IMR-90 (cell line): Measurements from ENCODE around the gene NR1H4.
A peak's percentile ranks its signal among the peaks of the same experiment; 100 is the strongest.

Source experiments
- CTCF ChIP-seq: conservative IDR thresholded peaks from 2 replicates; pipeline ENCODE4 v1.5.1; 2012; ENCODE audit warnings: mild to moderate bottlenecking, low read depth, low read length, improper control_type of control experiment
- POLR2A ChIP-seq: IDR thresholded peaks from 2 replicates; pipeline ENCODE4 v1.6.1; 2012; ENCODE audit warnings: mild to moderate bottlenecking, low read depth, low read length
- RAD21 ChIP-seq: IDR thresholded peaks from 2 replicates; pipeline ENCODE4 v1.6.1; 2012; ENCODE audit warnings: low read length, improper control_type of control experiment
- SMC3 ChIP-seq: fragments of 150-350 bp; IDR thresholded peaks from 2 replicates; pipeline ENCODE4 v1.6.1; 2016; ENCODE audit warnings: low read depth, mild to moderate bottlenecking, antibody characterized with exemption, low read length, moderate library complexity
- USF2 ChIP-seq: fragments of 150-350 bp; IDR thresholded peaks from 2 replicates; pipeline ENCODE4 v1.6.1; 2017; ENCODE audit warnings: mild to moderate bottlenecking, antibody characterized with exemption, low read length, low read depth

DNA sequence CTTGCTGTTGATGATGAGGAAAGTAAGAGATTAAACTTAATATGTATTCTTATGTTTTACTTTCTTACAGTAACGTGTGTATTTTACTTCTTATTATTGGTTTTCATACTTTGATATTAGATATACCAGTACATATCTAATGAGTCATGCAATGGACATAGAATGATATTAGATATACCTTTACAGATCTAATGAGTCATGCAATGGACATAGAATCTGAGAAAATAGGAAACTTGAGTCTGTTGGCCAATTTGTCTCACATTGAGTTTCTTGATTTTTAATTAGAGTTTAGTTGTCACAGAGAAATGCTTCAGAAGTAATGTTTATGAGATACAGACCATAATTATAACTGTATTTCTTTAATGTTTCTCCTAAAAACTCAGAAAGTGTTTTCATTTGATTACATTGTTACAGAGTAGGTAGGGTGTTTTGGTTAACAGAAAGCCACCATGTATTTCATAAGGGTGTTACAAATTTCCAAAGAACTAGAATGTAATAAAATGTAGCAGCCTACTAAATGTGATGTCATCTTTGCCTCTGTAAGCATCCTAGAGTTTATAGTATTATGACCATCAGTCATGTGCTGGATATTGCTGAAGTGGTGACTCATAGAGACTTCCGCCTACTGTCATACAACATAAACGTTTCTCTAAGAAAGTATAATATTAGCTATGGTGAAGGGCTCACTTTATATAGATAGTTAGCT is 102.8 kb downstream of the NR1H4 start:
- TF ChIP-seq USF2 (peak; percentile 82), CTCF (no peak), RAD21 (no peak), SMC3 (no peak), POLR2A (no peak)
